Cardiac muscle cell (in vitro differentiated cells and primary cell): ENCODE results near the gene OPHN1. TPM values are rescaled to one million over a fixed set of nuclear protein-coding genes. Genes with fewer than 3 reads are reported as not detected.

Experiments used
- DNase-seq, 2 donors: peaks; one replicate each; pipeline versions ENCODE4 v3.0.0 to v3.0.0-alpha.2; 2010 to 2017; ENCODE audit warnings: low read depth in 1 of 2, low spot score in 1 of 2
- H3K27ac ChIP-seq: fragments of 200-600 bp; sonication (generic); 2 replicates; pipeline ENCODE4 v1.5.1; 2016
- H3K27me3 ChIP-seq: fragments of 200-600 bp; sonication (generic); 2 replicates; pipeline ENCODE4 v1.6.0; 2016; ENCODE audit warnings: control low read depth
- H3K36me3 ChIP-seq: fragments of 200-600 bp; sonication (generic); 2 replicates; pipeline ENCODE4 v1.5.1; 2016; ENCODE audit warnings: control low read depth
- H3K4me1 ChIP-seq: fragments of 200-600 bp; sonication (generic); 2 replicates; pipeline ENCODE4 v1.8.1; 2017; ENCODE audit warnings: low read depth, mild to moderate bottlenecking, mixed run types
- H3K4me3 ChIP-seq: fragments of 200-600 bp; sonication (generic); 2 replicates; pipeline ENCODE4 v1.5.1; 2016; ENCODE audit warnings: mild to moderate bottlenecking
- H3K9me3 ChIP-seq: fragments of 200-600 bp; sonication (generic); 2 replicates; pipeline ENCODE4 v1.5.1; 2017; ENCODE audit warnings: low read depth, mild to moderate bottlenecking, control low read depth
- polyA plus RNA-seq: library from polyadenylated mRNA; unstranded; fragments of >200 nt; fragmentation: Nextera tagmentation; extraction: Ambion mirVana; gene quantifications from 2 replicates; pipeline ENCODE4 v1.2.1, GENCODE V29; 2016
- total RNA-seq: library from RNA; depleted of rRNA; stranded (reverse); fragments of >200 nt; gene quantifications from 2 replicates; pipeline ENCODE4 v1.2.3, GENCODE V29; 2016
- TF ChIP-seq, protein P1 (sequence below): IDR thresholded peaks from 2 replicates; pipeline ENCODE4 v1.5.1; 2012; ENCODE audit warnings: low read depth, mild to moderate bottlenecking, low read length

The OPHN1 gene
- total and polyA plus RNA-seq, 2 experiments from 2014 or later, result 2.4 to 4.7 TPM

DNA sequence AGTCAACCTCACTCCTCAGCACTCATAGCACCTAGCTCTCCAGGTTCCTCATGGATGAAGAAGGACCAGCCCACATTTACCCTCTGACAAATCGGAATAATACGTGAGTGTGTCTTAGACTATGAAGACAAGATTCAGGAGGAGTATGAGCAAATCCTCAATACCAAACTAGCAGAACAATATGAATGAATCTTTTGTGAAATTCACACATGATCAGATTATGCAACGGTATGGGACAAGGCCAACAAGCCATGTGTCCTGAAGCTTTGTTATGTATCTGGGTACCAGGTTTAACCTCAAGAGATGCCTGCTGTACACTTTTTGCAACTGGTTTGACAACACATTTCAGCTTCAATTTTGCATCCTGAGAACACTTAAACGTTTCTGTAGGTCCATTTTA lies 300.1 kb downstream of the OPHN1 start:
- TF ChIP-seq, protein P1, sequence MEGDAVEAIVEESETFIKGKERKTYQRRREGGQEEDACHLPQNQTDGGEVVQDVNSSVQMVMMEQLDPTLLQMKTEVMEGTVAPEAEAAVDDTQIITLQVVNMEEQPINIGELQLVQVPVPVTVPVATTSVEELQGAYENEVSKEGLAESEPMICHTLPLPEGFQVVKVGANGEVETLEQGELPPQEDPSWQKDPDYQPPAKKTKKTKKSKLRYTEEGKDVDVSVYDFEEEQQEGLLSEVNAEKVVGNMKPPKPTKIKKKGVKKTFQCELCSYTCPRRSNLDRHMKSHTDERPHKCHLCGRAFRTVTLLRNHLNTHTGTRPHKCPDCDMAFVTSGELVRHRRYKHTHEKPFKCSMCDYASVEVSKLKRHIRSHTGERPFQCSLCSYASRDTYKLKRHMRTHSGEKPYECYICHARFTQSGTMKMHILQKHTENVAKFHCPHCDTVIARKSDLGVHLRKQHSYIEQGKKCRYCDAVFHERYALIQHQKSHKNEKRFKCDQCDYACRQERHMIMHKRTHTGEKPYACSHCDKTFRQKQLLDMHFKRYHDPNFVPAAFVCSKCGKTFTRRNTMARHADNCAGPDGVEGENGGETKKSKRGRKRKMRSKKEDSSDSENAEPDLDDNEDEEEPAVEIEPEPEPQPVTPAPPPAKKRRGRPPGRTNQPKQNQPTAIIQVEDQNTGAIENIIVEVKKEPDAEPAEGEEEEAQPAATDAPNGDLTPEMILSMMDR, result no peak
- no peaks in the 10 kb centered on the region for H3K4me1 ChIP-seq

DNA sequence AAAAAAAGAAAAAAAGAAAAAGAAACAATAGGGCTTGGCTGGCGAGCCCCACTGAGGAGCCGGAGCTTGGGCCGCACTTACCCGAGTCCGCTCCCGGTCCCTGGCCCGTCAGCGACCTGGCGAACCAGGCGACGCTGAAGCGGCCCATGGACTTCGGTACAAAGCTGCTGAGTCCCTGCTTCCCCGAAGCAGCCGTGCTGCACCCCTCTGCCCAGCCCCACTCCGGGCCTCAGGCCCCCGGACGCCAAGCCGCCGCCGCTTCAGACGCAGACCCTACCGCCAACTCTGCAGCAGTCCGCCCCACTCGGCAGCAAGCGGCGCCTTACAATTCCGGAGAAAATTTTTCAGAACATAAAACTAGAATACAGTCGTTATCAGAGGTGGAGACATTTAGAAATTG lies 300.5 kb downstream of the OPHN1 start:
- Histone ChIP-seq H3K4me1 (no peaks in the 10 kb centered on the region), H3K4me3 (no peak overlapping the region), H3K27me3 (no peaks in the 10 kb centered on the region), H3K36me3 (no peaks in the 10 kb centered on the region), H3K9me3 (no peaks in the 10 kb centered on the region), H3K27ac (no peak overlapping the region)
- DNase-seq, result no peak
- TF ChIP-seq, protein P1, result no peak

More for the DNA sequence above, 300.1 kb downstream of the OPHN1 start:
- Histone ChIP-seq H3K36me3 (no peaks in the 10 kb centered on the region), H3K27me3 (no peaks in the 10 kb centered on the region), H3K27ac (no peak overlapping the region), H3K9me3 (no peaks in the 10 kb centered on the region), H3K4me3 (no peak overlapping the region)
- DNase-seq, result no peak

DNA sequence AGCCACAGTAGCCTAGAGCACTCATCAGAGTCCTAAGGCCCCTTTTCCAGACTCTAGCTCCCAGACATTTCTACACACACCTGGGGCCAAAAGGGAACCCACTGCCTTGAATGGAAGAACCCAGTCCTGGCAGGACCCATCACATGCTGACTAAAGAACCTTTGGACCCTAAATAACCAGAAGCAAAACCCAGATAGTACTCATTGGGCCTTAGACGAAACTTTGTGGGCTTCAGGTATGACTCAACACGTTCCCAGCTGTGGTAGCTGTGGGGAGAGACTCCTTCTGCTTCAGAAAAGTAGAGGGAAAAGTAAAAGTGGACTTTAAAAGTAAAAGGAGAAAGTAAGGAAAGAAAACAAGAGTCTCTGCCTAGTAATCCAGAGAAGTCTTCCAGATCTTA lies 311.5 kb downstream of the OPHN1 start:
- Histone ChIP-seq H3K36me3 (no peaks in the 10 kb centered on the region), H3K27me3 (no peaks in the 10 kb centered on the region), H3K9me3 (no peaks in the 10 kb centered on the region), H3K4me3 (no peak overlapping the region), H3K27ac (no peak overlapping the region), H3K4me1 (no peaks in the 10 kb centered on the region)
- TF ChIP-seq, protein P1, result no peak
- DNase-seq, result no peak

- no peak for DNase-seq
- no peaks in the 10 kb centered on the region for H3K27me3 ChIP-seq
- no peaks in the 10 kb centered on the region for H3K4me1 ChIP-seq
- no peaks in the 10 kb centered on the region for H3K36me3 ChIP-seq
- H3K4me3 ChIP-seq, result no peak overlapping the region
- TF ChIP-seq, protein P1, result no peak
- no peak overlapping the region for H3K27ac ChIP-seq
- no peaks in the 10 kb centered on the region for H3K9me3 ChIP-seq
These were observed 311.9 kb downstream of the OPHN1 start for GRCh38 chrX:68121371-68121770.

- H3K27me3 ChIP-seq, result no peaks in the 10 kb centered on the region
- H3K4me3 ChIP-seq, result no peak overlapping the region
- H3K4me1 ChIP-seq, result no peaks in the 10 kb centered on the region
- H3K36me3 ChIP-seq, result no peaks in the 10 kb centered on the region
- no peak overlapping the region for H3K27ac ChIP-seq
- DNase-seq, result no peak
- no peaks in the 10 kb centered on the region for H3K9me3 ChIP-seq
- TF ChIP-seq, protein P1, result no peak
These were observed 317.9 kb downstream of the OPHN1 start for GRCh38 chrX:68115371-68115770.
